Measurements from ENCODE around the gene FNDC1. TPM values are rescaled to one million over a fixed set of nuclear protein-coding genes. Genes with fewer than 3 reads are reported as not detected.

Gene FNDC1
- total RNA-seq, 2 donors from 2014 or later, result 0.09 to 0.51 TPM

DNA sequence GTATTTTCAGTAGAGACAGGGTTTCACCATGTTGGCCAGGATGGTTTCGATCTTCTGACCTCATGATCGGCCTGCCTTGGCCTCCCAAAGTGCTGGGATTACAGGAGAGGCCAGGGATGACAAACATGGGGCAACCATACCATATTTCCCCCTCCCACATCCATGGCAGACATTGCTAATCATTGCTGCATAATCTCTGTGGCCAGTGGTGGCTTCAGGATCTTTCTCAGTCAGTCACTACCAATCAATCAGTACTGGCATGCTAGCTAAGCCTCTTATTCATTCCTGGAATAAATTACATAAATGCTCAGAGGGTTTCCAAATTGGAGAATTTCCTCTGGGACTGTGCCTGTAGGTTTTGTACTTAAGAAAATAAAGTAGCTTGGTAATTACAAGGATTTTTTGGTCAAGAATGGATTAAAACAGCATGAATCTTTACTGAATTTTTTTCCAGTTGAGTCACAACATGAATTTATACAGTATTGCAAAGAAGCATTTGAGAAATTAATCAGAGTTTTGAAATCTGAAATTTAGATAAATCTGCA, 138.1 kb downstream of the FNDC1 start:
- 96% methylated on average over 2 of the region's 2 CpGs for WGBS
- Histone ChIP-seq H3K27me3 (replicated peaks; ENCODE audit: insufficient read depth) (no peaks in the 10 kb centered on the region), H3K4me3 (no peak overlapping the region), H3K9me3 (no peaks in the 10 kb centered on the region), H3K27ac (no peak overlapping the region), H3K36me3 (no peaks in the 10 kb centered on the region), H3K4me1 (replicated peaks) (no peaks in the 10 kb centered on the region)
- DNase-seq (ENCODE audit: low spot score), result no peak
- no peak for TF ChIP-seq POLR2AphosphoS5 (IDR thresholded peaks at IDR 0.05)
- TF ChIP-seq CTCF (IDR thresholded peaks at IDR 0.05), result no peak
- no peak for TF ChIP-seq POLR2A (IDR thresholded peaks at IDR 0.05)
- intact Hi-C loops (cut with DNase I), result no loop called here

DNA sequence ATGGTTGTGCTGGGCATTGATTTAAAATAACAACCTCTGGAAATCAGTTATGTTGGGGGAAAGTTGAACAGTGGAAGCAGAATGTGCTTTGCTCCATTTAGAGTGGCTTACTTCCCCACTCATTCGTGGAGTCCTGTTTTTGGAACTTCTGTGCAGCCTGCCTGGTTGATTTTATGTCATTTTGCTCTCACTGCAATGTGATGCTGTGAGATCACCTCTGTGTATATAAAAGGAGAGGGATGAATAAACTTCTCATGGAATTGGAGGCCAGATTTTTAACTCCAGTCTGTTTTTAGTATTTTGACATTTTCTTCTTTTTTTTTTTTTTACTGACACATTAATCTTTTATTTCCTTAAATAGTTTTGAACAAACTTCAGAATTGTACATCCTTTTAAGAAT, 139.0 kb downstream of the FNDC1 start:
- no peak for DNase-seq (ENCODE audit: low spot score)

DNA sequence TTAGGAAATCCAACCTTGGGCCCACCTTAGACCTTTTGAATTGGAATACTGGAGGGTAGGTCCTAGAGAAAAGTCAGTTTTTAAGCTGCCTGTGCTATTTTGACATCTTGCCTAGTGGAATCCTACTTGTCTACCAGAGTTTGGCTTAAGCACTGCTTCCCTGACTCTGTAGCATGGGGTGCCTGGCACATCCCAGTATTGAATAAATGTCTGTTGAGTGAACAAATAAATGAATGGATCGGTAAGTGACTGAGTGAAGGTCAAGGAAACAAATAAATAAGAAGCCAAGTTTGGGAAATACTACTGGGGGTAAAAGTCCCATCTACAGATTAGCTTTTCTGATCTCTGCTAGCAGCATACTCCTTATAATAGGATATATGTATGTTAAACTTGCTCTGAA, 140.5 kb downstream of the FNDC1 start:
- Histone ChIP-seq H3K36me3 (no peaks in the 10 kb centered on the region), H3K9me3 (no peaks in the 10 kb centered on the region), H3K27ac (no peak overlapping the region), H3K27me3 (replicated peaks; ENCODE audit: insufficient read depth) (no peaks in the 10 kb centered on the region), H3K4me3 (no peak overlapping the region), H3K4me1 (replicated peaks) (no peaks in the 10 kb centered on the region)
- intact Hi-C loops (cut with DNase I), result no loop called here
- 97% methylated on average over 1 of the region's 1 CpG for WGBS
- TF ChIP-seq POLR2A (IDR thresholded peaks at IDR 0.05) (no peak), CTCF (IDR thresholded peaks at IDR 0.05) (no peak), POLR2AphosphoS5 (IDR thresholded peaks at IDR 0.05) (no peak)
- no peak for DNase-seq (ENCODE audit: low spot score)

More for the DNA sequence above, 139.0 kb downstream of the FNDC1 start:
- Histone ChIP-seq H3K9me3 (no peaks in the 10 kb centered on the region), H3K27me3 (replicated peaks; ENCODE audit: insufficient read depth) (no peaks in the 10 kb centered on the region), H3K4me1 (replicated peaks) (no peaks in the 10 kb centered on the region), H3K27ac (no peak overlapping the region), H3K36me3 (no peaks in the 10 kb centered on the region), H3K4me3 (no peak overlapping the region)
- TF ChIP-seq POLR2AphosphoS5 (IDR thresholded peaks at IDR 0.05), result no peak
- TF ChIP-seq POLR2A (IDR thresholded peaks at IDR 0.05), result no peak
- TF ChIP-seq CTCF (IDR thresholded peaks at IDR 0.05), result no peak
- intact Hi-C loops (cut with DNase I), result no loop called here
- WGBS, result 19% methylated on average over 1 of the region's 1 CpG

GRCh38 chr6:159311618-159312017, 142.4 kb downstream of the FNDC1 start:
- H3K27me3 ChIP-seq (replicated peaks; ENCODE audit: insufficient read depth), result no peaks in the 10 kb centered on the region
- WGBS, result 45% methylated on average over 4 of the region's 4 CpGs

More at GRCh38 chr6:159311618-159312017, 142.4 kb downstream of the FNDC1 start:
- TF ChIP-seq CTCF (IDR thresholded peaks at IDR 0.05) (no peak), POLR2A (IDR thresholded peaks at IDR 0.05) (no peak), POLR2AphosphoS5 (IDR thresholded peaks at IDR 0.05) (no peak)
- Histone ChIP-seq H3K9me3 (no peaks in the 10 kb centered on the region), H3K4me3 (no peak overlapping the region), H3K27ac (no peak overlapping the region), H3K36me3 (no peaks in the 10 kb centered on the region), H3K4me1 (replicated peaks) (no peaks in the 10 kb centered on the region)
- intact Hi-C loops (cut with DNase I), result no loop called here
- DNase-seq (ENCODE audit: low spot score), result no peak
